Gastrocnemius medialis (tissue), 4 donors: ENCODE measurements around the gene KCNJ4. TPM values are rescaled to one million over a fixed set of nuclear protein-coding genes. Genes with fewer than 3 reads are reported as not detected.

Source experiments
- ATAC-seq, 2 donors: fragments of 150-250 bp; one replicate each; pipeline ENCODE4 v1.9.1; 2016
- DNase-seq, 2 donors: peaks; one replicate each; pipeline ENCODE4 v3.0.0-alpha.2; 2019
- H3K27ac ChIP-seq, 4 donors: fragments of 200-600 bp; sonication (generic); 1 replicate in 1 of 4; 2 replicates in 3 of 4; pipeline ENCODE4 v1.5.1; 2016 to 2018; ENCODE audit warnings: mild to moderate bottlenecking in 2 of 4, moderate library complexity in 1 of 4
- H3K27me3 ChIP-seq, 3 donors: fragments of 200-600 bp; sonication (generic) in 2 of 3; 1 replicate in 1 of 3; 2 replicates in 2 of 3; pipeline versions ENCODE4 v1.5.1 to v1.6.0; 2016 to 2019; ENCODE audit warnings: mild to moderate bottlenecking in 1 of 3, moderate library complexity in 1 of 3
- H3K36me3 ChIP-seq, 2 donors: fragments of 200-600 bp; sonication (generic) in 1 of 2; one replicate each; pipeline ENCODE4 v1.5.1; 2017 to 2018
- H3K4me1 ChIP-seq, 2 donors: fragments of 200-600 bp; sonication (generic) in 1 of 2; one replicate each; pipeline ENCODE4 v1.5.1; 2016 to 2017; ENCODE audit warnings: mild to moderate bottlenecking in 2 of 2
- H3K4me3 ChIP-seq, 4 donors: fragments of 200-600 bp; sonication (generic) in 3 of 4; 1 replicate in 1 of 4; 2 replicates in 3 of 4; pipeline ENCODE4 v1.5.1; 2016 to 2019; ENCODE audit warnings: mild to moderate bottlenecking in 2 of 4
- H3K9me3 ChIP-seq, 3 donors: fragments of 200-600 bp; sonication (generic) in 2 of 3; 1 replicate in 1 of 3; 2 replicates in 2 of 3; pipeline ENCODE4 v1.5.1; 2016 to 2019
- POLR2A ChIP-seq, 2 donors: fragments of 450-650 bp; IDR thresholded peaks; one replicate each; pipeline ENCODE4 v1.6.1; 2017; ENCODE audit warnings: antibody characterized with exemption in 2 of 2, mild to moderate bottlenecking in 2 of 2, moderate library complexity in 2 of 2
- in situ Hi-C, 4 donors: fragments of 200-750 bp; cut with MboI; loops; one replicate each; pipeline versions ENCODE4 v1.15.0 to v1.8.0; 2017; ENCODE audit warnings: low sequenced_read_pairs in 4 of 4
- intact Hi-C: fragments of 100-400 bp; cut with DNase I; formaldehyde crosslinking; loops from one replicate; pipeline ENCODE4 v1.15.1; 2023; ENCODE audit warnings: low total_unique reads
- total RNA-seq, 4 donors: library from RNA; depleted of rRNA; stranded (reverse); fragments of >200 nt; gene quantifications; one replicate each; pipeline versions ENCODE4 v1.1.0 to v1.2.3, GENCODE V29; 2016
- TF ChIP-seq, protein P1 (sequence below), 5 experiments: fragments of 450-650 bp in 3 of 5; fragments of 200-600 bp in 2 of 5; sonication (generic) in 2 of 5; IDR thresholded peaks in 4 of 5; conservative IDR thresholded peaks in 1 of 5; 1 replicate in 4 of 5; 2 replicates in 1 of 5; pipeline ENCODE4 v1.5.1; 2016 to 2019; ENCODE audit warnings: antibody characterized with exemption in 5 of 5, mild to moderate bottlenecking in 3 of 5, moderate library complexity in 3 of 5

Gene KCNJ4
- total RNA-seq, result not detected

GRCh38 chr22:38455076-38455529, at the start of gene KCNJ4:
Gene KCNJ4, minus strand, starts transcription at chr22:38455199. Its CDS starts 27,067 bp downstream, at chr22:38428132.
- TF ChIP-seq, protein P1, sequence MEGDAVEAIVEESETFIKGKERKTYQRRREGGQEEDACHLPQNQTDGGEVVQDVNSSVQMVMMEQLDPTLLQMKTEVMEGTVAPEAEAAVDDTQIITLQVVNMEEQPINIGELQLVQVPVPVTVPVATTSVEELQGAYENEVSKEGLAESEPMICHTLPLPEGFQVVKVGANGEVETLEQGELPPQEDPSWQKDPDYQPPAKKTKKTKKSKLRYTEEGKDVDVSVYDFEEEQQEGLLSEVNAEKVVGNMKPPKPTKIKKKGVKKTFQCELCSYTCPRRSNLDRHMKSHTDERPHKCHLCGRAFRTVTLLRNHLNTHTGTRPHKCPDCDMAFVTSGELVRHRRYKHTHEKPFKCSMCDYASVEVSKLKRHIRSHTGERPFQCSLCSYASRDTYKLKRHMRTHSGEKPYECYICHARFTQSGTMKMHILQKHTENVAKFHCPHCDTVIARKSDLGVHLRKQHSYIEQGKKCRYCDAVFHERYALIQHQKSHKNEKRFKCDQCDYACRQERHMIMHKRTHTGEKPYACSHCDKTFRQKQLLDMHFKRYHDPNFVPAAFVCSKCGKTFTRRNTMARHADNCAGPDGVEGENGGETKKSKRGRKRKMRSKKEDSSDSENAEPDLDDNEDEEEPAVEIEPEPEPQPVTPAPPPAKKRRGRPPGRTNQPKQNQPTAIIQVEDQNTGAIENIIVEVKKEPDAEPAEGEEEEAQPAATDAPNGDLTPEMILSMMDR (IDR thresholded peaks at IDR 0.05 in 4 of 5, conservative IDR thresholded peaks at IDR 0.05 in 1 of 5), result no peak
- TF ChIP-seq POLR2A (IDR thresholded peaks at IDR 0.05), result no peak
- intact Hi-C loops (no loop called here), in situ Hi-C loops (no loop called here)
- H3K9me3 ChIP-seq, result no peaks in the 10 kb centered on the region
- ATAC-seq (no peak), DNase-seq (no peak)
- H3K27ac ChIP-seq, result no peak within 1 kb of the TSS
- no peaks in the 10 kb centered on the region for H3K36me3 ChIP-seq
- peak within 1 kb of the TSS; percentile 6 to 51 (median 33) for H3K4me3 ChIP-seq
- H3K27me3 ChIP-seq, result peaks cover 62 to 64% (median 63%) of the 10 kb centered on the region in 3 donors
- no peaks in the 10 kb centered on the region for H3K4me1 ChIP-seq

- TF ChIP-seq, protein P1 (IDR thresholded peaks at IDR 0.05 in 4 of 5, conservative IDR thresholded peaks at IDR 0.05 in 1 of 5), result no peak
- no peak for TF ChIP-seq POLR2A (IDR thresholded peaks at IDR 0.05)
- DNase-seq, result no peak
- Histone ChIP-seq H3K27ac (peak overlapping the region; percentile 94 to 100 (median 98)), H3K4me3 (peak overlapping the region; percentile 27 to 95 (median 85)), H3K9me3 (no peaks in the 10 kb centered on the region), H3K4me1 (peaks cover 41 to 49% of the 10 kb centered on the region in 2 donors), H3K36me3 (peaks cover 0 to 24% of the 10 kb centered on the region in 2 donors), H3K27me3 (no peaks in the 10 kb centered on the region)
- ATAC-seq, result no peak
- in situ Hi-C loops, result no loop called here
- intact Hi-C loops, result loop anchor here (5.0 to 10.0 kb wide), 2 partner anchors 186 to 232 kb away; partner anchors contain the start of gene CSNK1E
Observed at GRCh38 chr22:38503021-38503420, 48.0 kb upstream of the KCNJ4 start.

DNA sequence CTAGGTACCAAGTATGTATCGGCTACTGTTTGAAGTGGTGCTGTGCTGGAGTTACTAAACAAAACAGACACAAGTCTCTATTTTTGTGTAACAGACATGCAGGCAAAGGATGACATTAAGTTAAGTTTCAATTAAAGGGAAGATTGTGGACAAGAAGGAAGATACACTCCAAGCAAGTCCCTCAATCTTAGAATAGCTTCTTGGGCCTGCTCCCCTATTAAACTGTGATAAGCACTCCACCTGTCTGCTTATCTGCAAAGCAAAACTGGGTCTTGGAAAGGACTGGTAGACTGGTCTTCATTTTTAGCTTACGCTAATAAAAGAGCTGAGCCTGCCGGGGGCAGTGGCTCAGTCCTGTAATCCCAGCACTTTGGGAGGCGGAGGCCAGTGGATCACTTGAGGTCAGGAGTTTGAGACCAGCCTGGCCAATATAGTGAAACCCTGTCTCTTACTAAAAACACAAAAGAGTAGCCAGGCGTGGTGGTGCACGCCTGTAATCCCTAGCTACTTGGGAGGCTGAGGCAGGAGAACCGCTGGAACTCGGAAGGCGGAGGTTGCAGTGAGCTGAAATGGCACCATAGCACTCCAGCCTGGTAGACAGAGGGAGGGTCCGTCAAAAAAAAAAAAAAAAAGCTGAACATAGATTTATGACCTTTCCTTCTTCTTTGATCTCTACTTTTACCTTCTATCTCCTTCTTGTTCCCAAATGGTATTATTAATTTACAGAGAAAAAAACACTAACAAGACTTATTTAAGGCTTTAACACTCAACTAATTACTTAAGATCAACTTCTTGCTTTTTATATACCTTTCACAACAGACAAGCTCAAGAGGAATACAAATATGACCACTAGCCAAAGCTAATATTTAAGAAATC, 47.0 kb upstream of the KCNJ4 start:
- in situ Hi-C loops (no loop called here), intact Hi-C loops (loop anchor here (5.0 to 10.0 kb wide), 2 partner anchors 185 to 233 kb away; partner anchors contain the start of gene CSNK1E)
- Histone ChIP-seq H3K4me1 (peaks cover 41 to 48% of the 10 kb centered on the region in 2 donors), H3K4me3 (peak overlapping the region in 1 of 4 donors; percentile 84), H3K36me3 (peaks cover 0 to 34% of the 10 kb centered on the region in 2 donors), H3K27me3 (no peaks in the 10 kb centered on the region), H3K9me3 (no peaks in the 10 kb centered on the region), H3K27ac (peak overlapping the region; percentile 94 to 100 (median 98))
- DNase-seq (no peak), ATAC-seq (no peak)
- no peak for TF ChIP-seq POLR2A (IDR thresholded peaks at IDR 0.05)
- TF ChIP-seq, protein P1 (IDR thresholded peaks at IDR 0.05 in 4 of 5, conservative IDR thresholded peaks at IDR 0.05 in 1 of 5), result no peak

DNA sequence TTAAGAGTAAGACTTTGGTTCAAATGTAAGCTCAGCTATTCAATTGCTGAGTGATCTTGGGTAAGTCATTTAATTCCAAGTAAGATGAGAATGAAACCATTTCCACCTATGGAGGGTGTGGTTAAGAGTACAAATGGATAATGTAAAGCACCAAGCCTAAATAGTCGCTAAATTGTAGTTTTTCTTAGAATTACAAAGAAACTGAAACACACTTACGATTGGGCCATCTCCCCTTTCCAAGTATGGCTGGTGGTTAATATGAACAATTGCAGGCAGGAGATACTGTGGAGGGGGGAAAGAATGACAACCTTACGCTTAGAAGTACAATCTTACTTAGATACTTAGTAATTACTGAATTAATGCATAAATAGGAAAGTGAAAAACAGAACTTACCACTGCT, 42.9 kb upstream of the KCNJ4 start:
- intact Hi-C loops, result loop anchor here (10.0 kb wide), 1 partner anchor 187 kb away; the partner anchor contains the start of gene TOMM22
- no peak for ATAC-seq
- H3K9me3 ChIP-seq, result no peaks in the 10 kb centered on the region
- peaks cover 22 to 28% of the 10 kb centered on the region in 2 donors for H3K4me1 ChIP-seq
- TF ChIP-seq, protein P1 (IDR thresholded peaks at IDR 0.05 in 4 of 5, conservative IDR thresholded peaks at IDR 0.05 in 1 of 5), result no peak
- TF ChIP-seq POLR2A (IDR thresholded peaks at IDR 0.05), result no peak
- no peak overlapping the region for H3K4me3 ChIP-seq
- no peak overlapping the region for H3K27ac ChIP-seq
- DNase-seq, result no peak
- peaks cover 15 to 76% of the 10 kb centered on the region in 2 donors for H3K36me3 ChIP-seq
- in situ Hi-C loops, result no loop called here
- H3K27me3 ChIP-seq, result no peaks in the 10 kb centered on the region
